ENCODE data around the gene CYBRD1.

Gene CYBRD1

GRCh38 chr2:171522052-171522787, at the start of gene CYBRD1:
TSS of gene CYBRD1 (plus strand) at chr2:171522474. CDS start at chr2:171522546, 72 bp downstream.
- Histone ChIP-seq H3K9me3 (ENCODE audit: control insufficient read depth, insufficient read depth, low read length) (no peaks in the 10 kb centered on the region), H3K27me3 (ENCODE audit: control insufficient read depth, insufficient read depth, low read length) (no peaks in the 10 kb centered on the region), H3K4me1 (ENCODE audit: control insufficient read depth, insufficient read depth, low read length) (peaks cover 4% of the 10 kb centered on the region; the same call in 1 of the 2 replicates), H3K4me3 (ENCODE audit: low read length) (peak within 1 kb of the TSS; percentile 85), H3K27ac (ENCODE audit: low read length) (no peak within 1 kb of the TSS), H3K36me3 (ENCODE audit: control insufficient read depth, insufficient read depth, low read length) (no peaks in the 10 kb centered on the region; the same call in 1 of the 2 replicates)
- no CpG with 5 or more reads among the region's 45 CpGs for WGBS (ENCODE audit: insufficient coverage, insufficient read length)
- no peak for DNase-seq (ENCODE audit: low read depth, low spot score)

GRCh38 chr2:171475979-171476378, 46.3 kb upstream of the CYBRD1 start:
- no peak for DNase-seq (ENCODE audit: low read depth, low spot score)
- no peaks in the 10 kb centered on the region for H3K9me3 ChIP-seq (ENCODE audit: control insufficient read depth, insufficient read depth, low read length)
- H3K4me3 ChIP-seq (ENCODE audit: low read length): no peak overlapping the region
- H3K4me1 ChIP-seq (ENCODE audit: control insufficient read depth, insufficient read depth, low read length): no peaks in the 10 kb centered on the region
- H3K27ac ChIP-seq (ENCODE audit: low read length): no peak overlapping the region
- no peaks in the 10 kb centered on the region for H3K27me3 ChIP-seq (ENCODE audit: control insufficient read depth, insufficient read depth, low read length)
- no CpG with 5 or more reads among the region's 1 CpG for WGBS (ENCODE audit: insufficient coverage, insufficient read length)
- no peaks in the 10 kb centered on the region for H3K36me3 ChIP-seq (ENCODE audit: control insufficient read depth, insufficient read depth, low read length)

- Histone ChIP-seq H3K36me3 (ENCODE audit: control insufficient read depth, insufficient read depth, low read length) (no peaks in the 10 kb centered on the region), H3K27me3 (ENCODE audit: control insufficient read depth, insufficient read depth, low read length) (no peaks in the 10 kb centered on the region), H3K27ac (ENCODE audit: low read length) (no peak overlapping the region), H3K4me3 (ENCODE audit: low read length) (no peak overlapping the region), H3K9me3 (ENCODE audit: control insufficient read depth, insufficient read depth, low read length) (no peaks in the 10 kb centered on the region), H3K4me1 (ENCODE audit: control insufficient read depth, insufficient read depth, low read length) (peaks cover 2% of the 10 kb centered on the region; the same call in 1 of the 2 replicates)
- no CpG with 5 or more reads among the region's 1 CpG for WGBS (ENCODE audit: insufficient coverage, insufficient read length)
- no peak for DNase-seq (ENCODE audit: low read depth, low spot score)
These were observed 43.9 kb upstream of the CYBRD1 start for GRCh38 chr2:171478345-171478744.

GRCh38 chr2:171479154-171479814, 43.0 kb upstream of the CYBRD1 start:
- no peak overlapping the region for H3K27ac ChIP-seq (ENCODE audit: low read length)
- no peaks in the 10 kb centered on the region for H3K9me3 ChIP-seq (ENCODE audit: control insufficient read depth, insufficient read depth, low read length)
- no peak overlapping the region for H3K4me3 ChIP-seq (ENCODE audit: low read length)
- no peak for DNase-seq (ENCODE audit: low read depth, low spot score)
- peaks cover 2% of the 10 kb centered on the region; the same call in 1 of the 2 replicates for H3K4me1 ChIP-seq (ENCODE audit: control insufficient read depth, insufficient read depth, low read length)
- H3K36me3 ChIP-seq (ENCODE audit: control insufficient read depth, insufficient read depth, low read length): no peaks in the 10 kb centered on the region
- H3K27me3 ChIP-seq (ENCODE audit: control insufficient read depth, insufficient read depth, low read length): no peaks in the 10 kb centered on the region
- no CpG with 5 or more reads among the region's 3 CpGs for WGBS (ENCODE audit: insufficient coverage, insufficient read length)

GRCh38 chr2:171480908-171481307, 41.4 kb upstream of the CYBRD1 start:
- Histone ChIP-seq H3K4me3 (ENCODE audit: low read length) (no peak overlapping the region), H3K9me3 (ENCODE audit: control insufficient read depth, insufficient read depth, low read length) (no peaks in the 10 kb centered on the region), H3K27me3 (ENCODE audit: control insufficient read depth, insufficient read depth, low read length) (no peaks in the 10 kb centered on the region), H3K36me3 (ENCODE audit: control insufficient read depth, insufficient read depth, low read length) (no peaks in the 10 kb centered on the region), H3K4me1 (ENCODE audit: control insufficient read depth, insufficient read depth, low read length) (peaks cover 2% of the 10 kb centered on the region; the same call in 1 of the 2 replicates), H3K27ac (ENCODE audit: low read length) (no peak overlapping the region)
- no CpG with 5 or more reads among the region's 1 CpG for WGBS (ENCODE audit: insufficient coverage, insufficient read length)
- no peak for DNase-seq (ENCODE audit: low read depth, low spot score)

GRCh38 chr2:171482308-171482707, 40.0 kb upstream of the CYBRD1 start:
- Histone ChIP-seq H3K4me1 (ENCODE audit: control insufficient read depth, insufficient read depth, low read length) (peaks cover 2% of the 10 kb centered on the region; the same call in 1 of the 2 replicates), H3K9me3 (ENCODE audit: control insufficient read depth, insufficient read depth, low read length) (no peaks in the 10 kb centered on the region), H3K27ac (ENCODE audit: low read length) (no peak overlapping the region), H3K4me3 (ENCODE audit: low read length) (no peak overlapping the region), H3K27me3 (ENCODE audit: control insufficient read depth, insufficient read depth, low read length) (no peaks in the 10 kb centered on the region), H3K36me3 (ENCODE audit: control insufficient read depth, insufficient read depth, low read length) (no peaks in the 10 kb centered on the region)
- no peak for DNase-seq (ENCODE audit: low read depth, low spot score)

GRCh38 chr2:171482877-171483276, 39.4 kb upstream of the CYBRD1 start:
- WGBS (ENCODE audit: insufficient coverage, insufficient read length): no CpG with 5 or more reads among the region's 3 CpGs
- Histone ChIP-seq H3K4me3 (ENCODE audit: low read length) (no peak overlapping the region), H3K4me1 (ENCODE audit: control insufficient read depth, insufficient read depth, low read length) (peaks cover 2% of the 10 kb centered on the region; the same call in 1 of the 2 replicates), H3K36me3 (ENCODE audit: control insufficient read depth, insufficient read depth, low read length) (no peaks in the 10 kb centered on the region), H3K27ac (ENCODE audit: low read length) (no peak overlapping the region), H3K27me3 (ENCODE audit: control insufficient read depth, insufficient read depth, low read length) (no peaks in the 10 kb centered on the region), H3K9me3 (ENCODE audit: control insufficient read depth, insufficient read depth, low read length) (no peaks in the 10 kb centered on the region)
- DNase-seq (ENCODE audit: low read depth, low spot score): peak; percentile 20

GRCh38 chr2:171483793-171484192, 38.5 kb upstream of the CYBRD1 start:
- no peak overlapping the region for H3K4me3 ChIP-seq (ENCODE audit: low read length)
- no peaks in the 10 kb centered on the region for H3K36me3 ChIP-seq (ENCODE audit: control insufficient read depth, insufficient read depth, low read length)
- DNase-seq (ENCODE audit: low read depth, low spot score): no peak
- H3K27me3 ChIP-seq (ENCODE audit: control insufficient read depth, insufficient read depth, low read length): no peaks in the 10 kb centered on the region
- H3K27ac ChIP-seq (ENCODE audit: low read length): no peak overlapping the region
- H3K4me1 ChIP-seq (ENCODE audit: control insufficient read depth, insufficient read depth, low read length): peaks cover 2% of the 10 kb centered on the region; the same call in 1 of the 2 replicates
- no CpG with 5 or more reads among the region's 2 CpGs for WGBS (ENCODE audit: insufficient coverage, insufficient read length)
- H3K9me3 ChIP-seq (ENCODE audit: control insufficient read depth, insufficient read depth, low read length): no peaks in the 10 kb centered on the region

GRCh38 chr2:171485116-171485515, 37.2 kb upstream of the CYBRD1 start:
- Histone ChIP-seq H3K4me3 (ENCODE audit: low read length) (no peak overlapping the region), H3K27ac (ENCODE audit: low read length) (no peak overlapping the region), H3K27me3 (ENCODE audit: control insufficient read depth, insufficient read depth, low read length) (no peaks in the 10 kb centered on the region), H3K4me1 (ENCODE audit: control insufficient read depth, insufficient read depth, low read length) (peaks cover 2% of the 10 kb centered on the region; the same call in 1 of the 2 replicates), H3K36me3 (ENCODE audit: control insufficient read depth, insufficient read depth, low read length) (no peaks in the 10 kb centered on the region), H3K9me3 (ENCODE audit: control insufficient read depth, insufficient read depth, low read length) (no peaks in the 10 kb centered on the region)
- no peak for DNase-seq (ENCODE audit: low read depth, low spot score)
- WGBS (ENCODE audit: insufficient coverage, insufficient read length): no CpG with 5 or more reads among the region's 1 CpG

GRCh38 chr2:171487201-171487600, 35.1 kb upstream of the CYBRD1 start:
- H3K9me3 ChIP-seq (ENCODE audit: control insufficient read depth, insufficient read depth, low read length): no peaks in the 10 kb centered on the region

More at GRCh38 chr2:171487201-171487600, 35.1 kb upstream of the CYBRD1 start:
- Histone ChIP-seq H3K4me1 (ENCODE audit: control insufficient read depth, insufficient read depth, low read length) (peaks cover 2% of the 10 kb centered on the region; the same call in 1 of the 2 replicates), H3K27me3 (ENCODE audit: control insufficient read depth, insufficient read depth, low read length) (no peaks in the 10 kb centered on the region), H3K36me3 (ENCODE audit: control insufficient read depth, insufficient read depth, low read length) (no peaks in the 10 kb centered on the region), H3K27ac (ENCODE audit: low read length) (no peak overlapping the region), H3K4me3 (ENCODE audit: low read length) (no peak overlapping the region)
- no peak for DNase-seq (ENCODE audit: low read depth, low spot score)
- WGBS (ENCODE audit: insufficient coverage, insufficient read length): no CpG with 5 or more reads among the region's 6 CpGs
